OCI-LY3 (cell line): ENCODE measurements around the gene CCNG2.

Source experiments
- H2AFZ ChIP-seq: fragments of 200-600, 300-600 bp; shearing (Covaris generic); 2 replicates; pipeline ENCODE4 v1.6.0; 2014; ENCODE audit warnings: antibody characterized with exemption, low read depth, low read length
- H3K27ac ChIP-seq: fragments of 200-600, 300-600 bp; sonication (generic); 2 replicates; pipeline ENCODE4 v1.5.1; 2014; ENCODE audit warnings: mild to moderate bottlenecking, low read length, moderate library complexity, mixed read lengths
- H3K27me3 ChIP-seq: fragments of 200-600, 300-600 bp; sonication (generic); 2 replicates; pipeline ENCODE4 v1.6.1; 2014; ENCODE audit warnings: low read depth, low read length, mixed read lengths
- H3K36me3 ChIP-seq: fragments of 200-600, 300-600 bp; sonication (generic); replicated peaks from 2 replicates; pipeline ENCODE3; 2014; ENCODE audit warnings: low read depth, low read length, mixed read lengths
- H3K4me1 ChIP-seq: fragments of 300-600, 200-600 bp; sonication (generic); 2 replicates; pipeline ENCODE4 v1.6.1; 2014; ENCODE audit warnings: low read length, mixed read lengths
- H3K4me2 ChIP-seq: fragments of 200-600, 300-600 bp; sonication (generic); 2 replicates; pipeline ENCODE4 v1.6.1; 2014; ENCODE audit warnings: low read length, mixed read lengths
- H3K4me3 ChIP-seq: fragments of 300-600, 200-600 bp; sonication (generic); 2 replicates; pipeline ENCODE4 v1.5.1; 2014; ENCODE audit warnings: antibody characterized with exemption, mild to moderate bottlenecking, low read length, moderate library complexity
- H3K79me2 ChIP-seq: fragments of 300-600, 200-600 bp; shearing (Covaris generic); 2 replicates; pipeline ENCODE4 v1.6.1; 2014; ENCODE audit warnings: mild to moderate bottlenecking, low read length, mixed read lengths
- H3K9ac ChIP-seq: fragments of 300-600, 200-600 bp; shearing (Covaris generic); 2 replicates; pipeline ENCODE4 v1.6.0; 2014; ENCODE audit warnings: mild to moderate bottlenecking, low read length, moderate library complexity
- H3K9me3 ChIP-seq: fragments of 200-600, 300-600 bp; shearing (Covaris generic); 2 replicates; pipeline ENCODE4 v1.6.1; 2014; ENCODE audit warnings: low read length, mixed read lengths; ENCODE audit not compliant: insufficient read depth
- H4K20me1 ChIP-seq: fragments of 200-600, 300-600 bp; sonication (generic); 2 replicates; pipeline ENCODE4 v1.6.1; 2016; ENCODE audit warnings: low read length, mixed read lengths; ENCODE audit not compliant: insufficient read depth
- EZH2phosphoT487 ChIP-seq: fragments of 200-600 bp; shearing (Covaris generic); IDR thresholded peaks from 2 replicates; pipeline ENCODE4 v1.6.1; 2018; ENCODE audit warnings: antibody characterized with exemption, mixed run types, low read depth
- TF ChIP-seq, protein P1 (sequence below): fragments of 200-600, 300-600 bp; sonication (generic); IDR thresholded peaks from 2 replicates; pipeline ENCODE4 v1.5.1; 2014; ENCODE audit warnings: antibody characterized with exemption, low read length, low read depth

CCNG2 gene

DNA sequence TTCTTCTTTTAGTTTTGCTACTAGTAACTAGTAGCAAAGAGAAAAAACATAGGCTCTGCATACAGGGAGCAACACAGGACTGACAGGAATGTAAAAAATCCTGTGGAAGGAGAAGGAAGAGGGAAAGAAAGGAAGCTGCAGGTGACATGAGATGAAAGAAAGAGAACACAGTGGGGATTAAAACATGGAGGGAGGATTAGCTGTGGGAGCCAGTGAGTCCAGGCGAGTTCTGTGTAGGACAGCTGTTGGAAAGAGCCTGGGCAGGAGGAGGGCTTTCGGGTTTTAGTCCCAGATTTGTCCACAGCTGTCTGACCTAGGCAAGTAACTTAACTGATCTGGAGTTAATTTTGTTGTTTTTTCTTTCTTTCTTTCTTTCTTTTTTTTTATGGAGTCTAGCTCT, 21.6 kb downstream of the CCNG2 start:
- Histone ChIP-seq H2AFZ (no peak overlapping the region), H3K79me2 (no peaks in the 10 kb centered on the region), H3K27me3 (peaks cover 16% of the 10 kb centered on the region), H3K9me3 (no peaks in the 10 kb centered on the region), H3K36me3 (no peaks in the 10 kb centered on the region), H3K9ac (no peak overlapping the region), H3K4me3 (no peak overlapping the region), H3K4me2 (no peak overlapping the region), H3K27ac (no peak overlapping the region), H4K20me1 (no peaks in the 10 kb centered on the region), H3K4me1 (no peaks in the 10 kb centered on the region)
- TF ChIP-seq, protein P1, sequence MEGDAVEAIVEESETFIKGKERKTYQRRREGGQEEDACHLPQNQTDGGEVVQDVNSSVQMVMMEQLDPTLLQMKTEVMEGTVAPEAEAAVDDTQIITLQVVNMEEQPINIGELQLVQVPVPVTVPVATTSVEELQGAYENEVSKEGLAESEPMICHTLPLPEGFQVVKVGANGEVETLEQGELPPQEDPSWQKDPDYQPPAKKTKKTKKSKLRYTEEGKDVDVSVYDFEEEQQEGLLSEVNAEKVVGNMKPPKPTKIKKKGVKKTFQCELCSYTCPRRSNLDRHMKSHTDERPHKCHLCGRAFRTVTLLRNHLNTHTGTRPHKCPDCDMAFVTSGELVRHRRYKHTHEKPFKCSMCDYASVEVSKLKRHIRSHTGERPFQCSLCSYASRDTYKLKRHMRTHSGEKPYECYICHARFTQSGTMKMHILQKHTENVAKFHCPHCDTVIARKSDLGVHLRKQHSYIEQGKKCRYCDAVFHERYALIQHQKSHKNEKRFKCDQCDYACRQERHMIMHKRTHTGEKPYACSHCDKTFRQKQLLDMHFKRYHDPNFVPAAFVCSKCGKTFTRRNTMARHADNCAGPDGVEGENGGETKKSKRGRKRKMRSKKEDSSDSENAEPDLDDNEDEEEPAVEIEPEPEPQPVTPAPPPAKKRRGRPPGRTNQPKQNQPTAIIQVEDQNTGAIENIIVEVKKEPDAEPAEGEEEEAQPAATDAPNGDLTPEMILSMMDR: no peak

DNA sequence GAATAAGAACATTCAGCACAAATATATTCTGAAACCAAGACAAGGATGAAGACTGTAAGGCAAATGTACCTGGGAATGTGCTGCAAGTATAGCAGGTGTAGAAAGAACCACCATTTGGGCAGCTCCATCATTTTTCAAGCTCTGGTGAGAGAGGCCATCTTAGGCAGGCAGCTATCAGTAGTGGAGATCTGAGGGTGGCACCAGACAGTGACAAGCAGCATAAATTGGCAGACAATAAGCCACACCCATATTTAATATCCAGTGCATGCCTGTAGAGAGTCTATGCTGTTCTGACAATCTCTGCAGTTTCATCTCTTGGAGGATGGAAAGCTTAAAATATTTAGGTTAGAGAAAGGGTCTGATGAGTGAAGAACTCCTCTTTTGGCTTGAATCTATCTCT, 22.5 kb downstream of the CCNG2 start:
- no peaks in the 10 kb centered on the region for H3K36me3 ChIP-seq
- no peaks in the 10 kb centered on the region for H3K4me1 ChIP-seq
- peaks cover 23% of the 10 kb centered on the region for H3K27me3 ChIP-seq
- no peak overlapping the region for H3K4me3 ChIP-seq
- H3K9ac ChIP-seq: no peak overlapping the region
- H3K79me2 ChIP-seq: no peaks in the 10 kb centered on the region
- H3K9me3 ChIP-seq: no peaks in the 10 kb centered on the region
- TF ChIP-seq, protein P1: no peak
- no peak for TF ChIP-seq EZH2phosphoT487
- H2AFZ ChIP-seq: no peak overlapping the region
- no peak overlapping the region for H3K27ac ChIP-seq
- H3K4me2 ChIP-seq: no peak overlapping the region
- no peaks in the 10 kb centered on the region for H4K20me1 ChIP-seq

DNA sequence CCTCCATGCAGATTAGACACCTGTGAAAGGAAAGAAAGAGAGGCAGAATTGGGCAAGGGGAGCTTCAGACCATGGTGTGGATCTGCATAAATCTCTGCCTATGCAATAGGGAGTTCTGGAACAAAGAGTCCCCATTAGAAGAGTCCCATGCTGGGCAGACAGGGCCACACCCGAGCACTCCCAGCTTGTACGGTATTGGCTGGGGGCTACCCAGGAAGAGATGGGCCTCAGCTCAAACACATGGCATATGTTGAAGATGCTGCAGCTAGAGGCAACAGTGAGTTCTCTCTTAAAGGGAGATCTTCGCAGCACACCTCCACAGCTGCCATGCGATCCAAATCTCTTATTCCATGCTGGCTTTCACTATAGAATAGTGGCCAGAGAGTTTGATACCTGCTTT, 24.7 kb downstream of the CCNG2 start:
- no peak overlapping the region for H3K4me2 ChIP-seq
- H3K9me3 ChIP-seq: no peaks in the 10 kb centered on the region
- H3K27me3 ChIP-seq: peaks cover 35% of the 10 kb centered on the region
- TF ChIP-seq, protein P1: no peak
- TF ChIP-seq EZH2phosphoT487: no peak
- H3K79me2 ChIP-seq: no peaks in the 10 kb centered on the region
- H4K20me1 ChIP-seq: no peaks in the 10 kb centered on the region
- no peak overlapping the region for H3K27ac ChIP-seq
- no peaks in the 10 kb centered on the region for H3K36me3 ChIP-seq
- no peaks in the 10 kb centered on the region for H3K4me1 ChIP-seq
- H2AFZ ChIP-seq: no peak overlapping the region
- no peak overlapping the region for H3K9ac ChIP-seq
- H3K4me3 ChIP-seq: no peak overlapping the region

DNA sequence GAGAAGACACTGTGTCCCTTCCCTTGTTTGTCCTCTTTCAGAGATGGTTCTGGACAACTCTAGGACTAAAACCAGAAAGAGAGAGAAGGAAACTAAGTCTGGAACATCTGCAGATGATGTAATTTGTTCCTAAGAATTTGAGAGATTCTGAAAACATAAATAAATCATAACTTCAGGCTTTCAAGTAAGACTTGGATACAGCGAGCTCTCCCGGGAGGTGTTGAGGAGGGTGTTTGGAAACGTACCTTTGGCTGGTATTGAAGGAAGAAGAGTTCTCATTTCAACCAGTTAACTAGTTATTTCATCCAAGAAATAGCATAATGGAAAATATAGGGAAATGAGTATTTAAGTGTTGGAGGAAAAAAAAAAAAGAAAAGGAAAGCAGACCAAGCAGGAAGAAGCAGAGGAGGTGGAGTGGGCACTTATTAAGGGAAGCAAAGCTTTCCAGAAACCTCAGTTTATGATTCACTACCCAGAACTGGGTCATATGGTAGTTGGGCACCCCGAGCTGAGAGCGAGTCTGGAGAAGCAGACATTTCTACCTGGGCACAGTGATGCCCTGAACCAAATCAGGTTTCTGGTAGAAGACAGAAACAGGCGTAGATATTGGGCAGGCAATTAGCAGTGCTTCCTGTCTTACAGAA, 26.9 kb downstream of the CCNG2 start:
- H3K79me2 ChIP-seq: no peaks in the 10 kb centered on the region
- H3K27ac ChIP-seq: no peak overlapping the region
- no peak overlapping the region for H3K4me2 ChIP-seq
- H3K27me3 ChIP-seq: peaks cover 22% of the 10 kb centered on the region
- no peaks in the 10 kb centered on the region for H3K36me3 ChIP-seq
- no peak overlapping the region for H3K4me3 ChIP-seq
- TF ChIP-seq EZH2phosphoT487: no peak
- TF ChIP-seq, protein P1: no peak
- no peak overlapping the region for H3K9ac ChIP-seq
- H3K4me1 ChIP-seq: no peaks in the 10 kb centered on the region
- no peaks in the 10 kb centered on the region for H4K20me1 ChIP-seq
- H2AFZ ChIP-seq: no peak overlapping the region
- H3K9me3 ChIP-seq: no peaks in the 10 kb centered on the region
